Activated CD8-positive, alpha-beta T cell treated with anti-CD3 and anti-CD28 coated beads for 36 hours (primary cell): Measurements from ENCODE around the gene SPSB3. TPM values are rescaled to one million over a fixed set of nuclear protein-coding genes. Genes with fewer than 3 reads are reported as not detected.

Experiments
- ATAC-seq: fragments of 200-7000 bp; cut with Tn5 transposase; one replicate; pipeline ENCODE4 v1.10.0; 2021; ENCODE audit warnings: mild to moderate bottlenecking, moderate library complexity
- CTCF ChIA-PET: fragments of 350-600 bp; sonication (Branson Sonifier 250); formaldehyde crosslinking; loops from one replicate; lab custom pipeline; 2021; ENCODE audit warnings: antibody characterized with exemption; lab: Charles Lee
- POLR2A ChIA-PET: fragments of 350-600 bp; sonication (Branson Sonifier 250); formaldehyde crosslinking; loops from one replicate; lab custom pipeline; 2021; ENCODE audit warnings: antibody characterized with exemption; lab: Charles Lee
- DNase-seq: peaks from one replicate; pipeline ENCODE4 v3.0.0-alpha.2; 2020
- H3K27ac Mint-ChIP-seq: one replicate; pipeline ENCODE4 v1.8.0; 2021; ENCODE audit warnings: mild to moderate bottlenecking, mixed read lengths
- H3K27me3 Mint-ChIP-seq: one replicate; pipeline ENCODE4 v1.8.0; 2021; ENCODE audit warnings: mixed read lengths
- H3K36me3 Mint-ChIP-seq: one replicate; pipeline ENCODE4 v1.8.0; 2021; ENCODE audit warnings: low read depth, mixed read lengths
- H3K4me1 Mint-ChIP-seq: one replicate; pipeline ENCODE4 v1.8.0; 2021; ENCODE audit warnings: low read depth, mixed read lengths
- H3K4me3 Mint-ChIP-seq: one replicate; pipeline ENCODE4 v1.8.0; 2021; ENCODE audit warnings: mild to moderate bottlenecking, moderate library complexity, mixed read lengths
- H3K9me3 Mint-ChIP-seq: one replicate; pipeline ENCODE4 v1.8.0; 2021; ENCODE audit warnings: mixed read lengths
- intact Hi-C: fragments of 100-400 bp; cut with micrococcal nuclease; formaldehyde crosslinking; loops from one replicate; pipeline ENCODE4 v1.10.0; 2022
- total RNA-seq, 2 experiments: library from RNA; stranded (reverse); gene quantifications; one replicate each; pipeline ENCODE4 v1.2.3, GENCODE V29; 2021
- TF ChIP-seq, protein P1 (sequence below): fragments of 200-600 bp; IDR thresholded peaks from one replicate; pipeline ENCODE4 v1.8.0; 2022; ENCODE audit warnings: antibody characterized with exemption, mild to moderate bottlenecking

SPSB3 gene
- total RNA-seq, 2 experiments from 2014 or later, result 14.4 to 15.2 TPM

DNA sequence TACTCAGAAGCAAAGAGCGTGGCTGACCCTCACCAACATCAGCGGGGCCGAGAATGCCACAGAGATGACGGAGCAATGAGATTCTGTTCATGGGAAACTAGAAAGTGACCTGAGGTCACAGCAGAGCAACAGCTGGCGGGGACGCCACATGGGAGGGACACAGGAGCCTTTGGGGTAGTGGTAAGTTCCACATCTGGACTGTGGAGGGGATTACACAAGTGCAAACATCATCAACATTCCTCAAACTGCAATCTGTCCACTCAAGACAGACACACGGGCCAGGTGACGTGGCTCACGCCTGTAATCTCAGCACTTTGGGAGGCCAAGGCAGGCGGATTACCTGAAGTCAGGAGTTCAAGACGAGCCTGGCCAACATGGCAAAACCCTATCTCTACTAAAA lies 33.1 kb upstream of the SPSB3 start:
- no peak overlapping the region for H3K4me3 Mint-ChIP-seq
- H3K9me3 Mint-ChIP-seq, result no peaks in the 10 kb centered on the region
- H3K4me1 Mint-ChIP-seq, result peaks cover 13% of the 10 kb centered on the region
- peaks cover 17% of the 10 kb centered on the region for H3K36me3 Mint-ChIP-seq
- TF ChIP-seq, protein P1, sequence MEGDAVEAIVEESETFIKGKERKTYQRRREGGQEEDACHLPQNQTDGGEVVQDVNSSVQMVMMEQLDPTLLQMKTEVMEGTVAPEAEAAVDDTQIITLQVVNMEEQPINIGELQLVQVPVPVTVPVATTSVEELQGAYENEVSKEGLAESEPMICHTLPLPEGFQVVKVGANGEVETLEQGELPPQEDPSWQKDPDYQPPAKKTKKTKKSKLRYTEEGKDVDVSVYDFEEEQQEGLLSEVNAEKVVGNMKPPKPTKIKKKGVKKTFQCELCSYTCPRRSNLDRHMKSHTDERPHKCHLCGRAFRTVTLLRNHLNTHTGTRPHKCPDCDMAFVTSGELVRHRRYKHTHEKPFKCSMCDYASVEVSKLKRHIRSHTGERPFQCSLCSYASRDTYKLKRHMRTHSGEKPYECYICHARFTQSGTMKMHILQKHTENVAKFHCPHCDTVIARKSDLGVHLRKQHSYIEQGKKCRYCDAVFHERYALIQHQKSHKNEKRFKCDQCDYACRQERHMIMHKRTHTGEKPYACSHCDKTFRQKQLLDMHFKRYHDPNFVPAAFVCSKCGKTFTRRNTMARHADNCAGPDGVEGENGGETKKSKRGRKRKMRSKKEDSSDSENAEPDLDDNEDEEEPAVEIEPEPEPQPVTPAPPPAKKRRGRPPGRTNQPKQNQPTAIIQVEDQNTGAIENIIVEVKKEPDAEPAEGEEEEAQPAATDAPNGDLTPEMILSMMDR, result no peak
- peak overlapping the region; percentile 38 for H3K27ac Mint-ChIP-seq
- no peaks in the 10 kb centered on the region for H3K27me3 Mint-ChIP-seq
- ChIA-PET CTCF (no interaction called here), POLR2A (interaction anchor here (0.7 kb wide), 1 partner anchor 339 kb away, joined by 3 read pairs; no protein-coding TSS in a partner anchor)
- intact Hi-C loops, result no loop called here
- ATAC-seq (no peak), DNase-seq (no peak)

GRCh38 chr16:1812732-1813163 lies 30.4 kb upstream of the SPSB3 start:
- Mint-ChIP-seq H3K9me3 (no peaks in the 10 kb centered on the region), H3K36me3 (peaks cover 15% of the 10 kb centered on the region), H3K4me1 (peaks cover 13% of the 10 kb centered on the region), H3K27me3 (no peaks in the 10 kb centered on the region), H3K4me3 (no peak overlapping the region), H3K27ac (peak overlapping the region; percentile 81)
- intact Hi-C loops, result no loop called here
- POLR2A ChIA-PET, result interaction anchor here (1.1 kb wide), 1 partner anchor 30 kb away, joined by 4 read pairs; the partner anchor contains the start of gene NUBP2
- ATAC-seq, result peak; percentile 95
- TF ChIP-seq, protein P1, result peak; percentile 57
- CTCF ChIA-PET, result interaction anchor here (0.6 to 1.7 kb wide), 5 partner anchors 32 to 195 kb away, joined by 3 read pairs; no protein-coding TSS in a partner anchor
- peak; percentile 79 for DNase-seq

DNA sequence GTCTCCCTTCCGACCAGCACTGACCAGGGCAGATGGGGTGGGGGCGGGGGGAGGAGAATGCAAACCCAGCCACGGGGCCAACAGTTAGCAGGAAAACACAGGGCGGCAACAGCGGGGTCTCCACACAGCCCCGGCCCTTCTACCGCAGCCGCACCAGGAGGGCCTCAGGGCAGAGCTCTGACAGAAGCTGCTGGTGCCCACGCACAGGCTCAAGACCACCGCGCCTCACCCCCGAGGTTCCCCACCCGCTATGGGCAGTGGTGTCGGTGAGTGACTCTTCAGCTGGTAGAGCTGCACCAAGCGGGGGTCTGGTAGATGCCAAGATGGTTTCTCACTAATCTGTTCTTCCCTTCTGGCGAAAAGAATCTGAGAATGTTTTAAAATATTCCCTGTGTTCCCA lies 28.2 kb upstream of the SPSB3 start:
- no peak overlapping the region for H3K4me3 Mint-ChIP-seq
- no peak overlapping the region for H3K27ac Mint-ChIP-seq
- ChIA-PET CTCF (interaction anchor here (1.5 kb wide), 1 partner anchor 14 kb away, joined by 5 read pairs; no protein-coding TSS in a partner anchor), POLR2A (interaction anchor here (1.2 to 1.3 kb wide), 2 partner anchors 14 to 20 kb away, joined by 3 read pairs; no protein-coding TSS in a partner anchor)
- H3K4me1 Mint-ChIP-seq, result peaks cover 13% of the 10 kb centered on the region
- peaks cover 19% of the 10 kb centered on the region for H3K36me3 Mint-ChIP-seq
- DNase-seq (no peak), ATAC-seq (no peak)
- no peaks in the 10 kb centered on the region for H3K9me3 Mint-ChIP-seq
- no peaks in the 10 kb centered on the region for H3K27me3 Mint-ChIP-seq
- TF ChIP-seq, protein P1, result no peak
- intact Hi-C loops, result no loop called here

GRCh38 chr16:1810106-1810505 lies 27.7 kb upstream of the SPSB3 start:
- ChIA-PET CTCF (no interaction called here), POLR2A (interaction anchor here (1.3 kb wide), 1 partner anchor 14 kb away, joined by 3 read pairs; no protein-coding TSS in a partner anchor)
- intact Hi-C loops, result no loop called here
- Mint-ChIP-seq H3K9me3 (no peaks in the 10 kb centered on the region), H3K4me3 (no peak overlapping the region), H3K27ac (no peak overlapping the region), H3K27me3 (no peaks in the 10 kb centered on the region), H3K36me3 (peaks cover 16% of the 10 kb centered on the region), H3K4me1 (peaks cover 13% of the 10 kb centered on the region)
- ATAC-seq, result no peak
- TF ChIP-seq, protein P1, result no peak
- DNase-seq, result no peak

- intact Hi-C loops, result no loop called here
- Mint-ChIP-seq H3K27me3 (no peaks in the 10 kb centered on the region), H3K27ac (no peak overlapping the region), H3K4me3 (no peak overlapping the region), H3K4me1 (peaks cover 13% of the 10 kb centered on the region), H3K9me3 (no peaks in the 10 kb centered on the region), H3K36me3 (peaks cover 12% of the 10 kb centered on the region)
- TF ChIP-seq, protein P1, result no peak
- ChIA-PET POLR2A (no interaction called here), CTCF (interaction anchor here (1.0 kb wide), 1 partner anchor 121 kb away, joined by 3 read pairs; no protein-coding TSS in a partner anchor)
- no peak for ATAC-seq
- DNase-seq, result no peak
Measured at GRCh38 chr16:1809281-1809801, 27.0 kb upstream of the SPSB3 start.
